Stimulated activated CD8-positive, alpha-beta memory T cell treated with anti-CD3 and anti-CD28 coated beads, Interleukin-7, amount 100 ng/mL, for 24 hours (primary cell): ENCODE data around the gene ILK.

ENCODE experiments used
- DNase-seq: peaks from one replicate; pipeline ENCODE4 v3.0.0-alpha.2; 2020; ENCODE audit warnings: low read depth

Gene ILK

DNA sequence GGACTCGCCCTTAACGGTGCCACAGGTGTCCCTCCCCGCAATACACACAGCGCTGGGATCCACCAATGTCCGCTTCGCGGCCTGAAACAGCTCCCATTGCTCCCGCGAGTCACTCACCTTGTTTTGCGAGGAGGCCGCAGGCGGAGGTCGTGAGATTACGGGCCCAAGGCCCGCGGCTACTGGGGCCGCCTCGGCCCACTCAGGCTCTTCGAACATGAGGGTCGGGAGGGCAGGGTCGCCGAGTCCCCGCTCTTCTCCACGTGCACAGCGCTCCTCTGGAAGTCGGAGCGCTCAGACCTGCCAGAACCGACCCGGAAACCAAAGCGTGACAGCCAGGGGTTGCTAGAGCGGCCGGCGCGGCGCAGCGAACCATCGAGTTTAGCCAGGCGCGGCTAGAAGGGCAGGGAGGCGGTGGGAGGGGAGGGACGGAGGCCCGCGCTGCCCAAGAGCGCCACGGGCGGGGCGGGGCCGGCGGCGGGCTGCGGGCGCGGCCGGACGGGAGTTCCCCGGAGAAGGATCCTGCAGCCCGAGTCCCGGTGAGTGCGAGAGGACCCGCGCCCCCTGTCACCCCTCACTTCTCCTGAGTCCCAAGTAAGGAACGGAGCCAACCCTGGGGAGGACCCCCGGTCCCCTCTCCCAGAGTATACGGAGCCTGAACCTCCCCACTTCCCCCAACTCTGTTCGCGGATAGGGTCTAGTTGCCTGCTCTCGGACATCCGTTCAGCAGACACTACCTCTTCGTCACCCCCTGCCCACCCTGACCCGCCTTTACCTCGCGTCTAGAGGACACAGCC, at the start of gene ILK, which contains the start of gene RRP8:
Gene ILK (plus strand): TSS at position 488 of the 794 bp plus-strand sequence. CDS start 498 bp downstream, outside the sequence.
Gene RRP8 (minus strand): TSS at position 330 of the 794 bp plus-strand sequence. CDS start 114 bp downstream, at position 216.
- DNase-seq = peak; percentile 67

GRCh38 chr11:6554828-6555706, 48.5 kb upstream of the ILK start:
- DNase-seq = no peak

GRCh38 chr11:6556139-6556949, 47.2 kb upstream of the ILK start:
- DNase-seq = no peak

DNA sequence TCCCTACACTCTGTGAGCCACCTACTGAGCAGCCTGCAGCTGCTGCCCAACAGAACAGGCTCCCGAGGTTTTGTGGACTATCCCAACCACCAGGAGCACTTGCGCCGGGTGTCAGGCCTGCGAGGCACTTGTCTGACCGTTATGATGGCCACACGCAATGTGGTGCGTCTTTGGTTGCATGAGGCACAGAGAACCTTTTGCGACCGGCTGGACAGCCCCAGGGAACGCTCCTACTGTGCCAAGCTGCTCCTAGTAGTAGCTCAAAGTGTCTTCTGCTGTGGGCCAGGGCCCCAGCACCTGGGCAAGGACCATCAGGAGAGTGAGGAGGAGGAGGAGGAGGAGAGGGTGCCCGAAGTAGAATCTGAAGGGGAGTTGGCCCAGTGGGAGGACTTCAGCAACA, 46.5 kb upstream of the ILK start:
- DNase-seq = no peak

DNA sequence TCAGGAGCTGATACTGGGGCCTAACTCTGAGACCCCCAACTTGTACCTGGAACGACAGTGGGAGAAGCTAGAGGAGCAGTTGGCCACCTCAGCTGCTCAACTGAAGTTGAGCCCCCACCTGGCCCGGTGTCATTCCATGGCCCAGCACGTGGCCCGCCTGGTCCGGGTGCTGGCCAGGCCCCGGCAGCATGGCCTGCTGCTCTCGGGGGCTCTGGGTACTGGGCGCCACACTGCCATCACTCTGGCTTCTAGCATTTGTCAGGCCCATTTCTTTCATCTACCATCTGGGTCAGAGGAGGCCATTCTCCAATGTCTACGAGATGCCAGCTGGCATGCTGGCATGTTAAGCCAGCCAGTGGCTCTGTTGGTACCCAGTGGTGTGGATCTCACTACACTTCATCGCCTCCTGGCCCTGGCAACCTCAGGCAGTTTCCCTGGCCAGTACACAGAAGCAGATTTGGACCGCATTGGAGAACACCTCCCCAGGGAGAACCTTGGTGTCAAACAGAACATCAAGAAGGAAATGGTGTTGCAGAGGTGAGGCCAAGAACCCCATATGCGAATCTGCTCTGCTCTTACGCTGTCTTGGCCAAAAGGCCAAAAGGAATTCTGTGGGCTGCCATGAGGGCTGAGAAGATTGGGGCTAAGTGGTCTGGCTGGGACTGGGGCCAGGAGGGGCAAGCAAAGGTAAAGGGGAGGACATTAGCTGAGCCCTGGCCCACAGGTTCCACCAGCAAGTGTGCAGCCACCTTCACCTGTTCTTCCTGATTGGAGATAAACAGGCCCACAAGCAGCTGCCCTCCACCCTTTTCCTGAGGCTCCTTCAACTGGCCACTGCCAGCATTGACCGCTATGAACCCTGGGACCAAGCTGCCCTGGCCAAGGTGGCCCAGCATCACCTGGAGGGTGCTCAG, 45.6 kb upstream of the ILK start:
- DNase-seq = no peak

DNA sequence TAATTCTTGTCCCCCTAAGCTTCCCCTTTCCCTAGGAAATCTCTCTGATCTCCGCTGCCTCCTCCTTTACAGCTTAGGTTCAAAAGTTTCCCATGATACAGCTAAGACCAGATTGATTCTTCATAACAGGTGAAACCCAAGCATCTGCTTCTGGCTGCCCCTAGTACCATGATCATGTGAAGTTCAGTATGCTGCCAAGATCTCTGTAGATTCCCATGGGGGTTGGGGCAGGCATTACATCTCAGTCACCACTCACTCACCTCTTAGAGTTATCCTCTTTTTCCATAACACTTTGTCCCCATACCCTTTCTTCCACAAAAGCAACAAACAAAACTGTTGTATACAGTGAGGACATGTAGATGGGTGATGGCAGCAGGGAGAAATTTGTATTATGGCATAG, 44.2 kb upstream of the ILK start:
- no peak for DNase-seq

GRCh38 chr11:6561288-6561687, 42.3 kb upstream of the ILK start:
- no peak for DNase-seq

GRCh38 chr11:6563121-6563619, 40.4 kb upstream of the ILK start:
- no peak for DNase-seq

GRCh38 chr11:6563667-6564066, 39.9 kb upstream of the ILK start:
- DNase-seq = no peak

DNA sequence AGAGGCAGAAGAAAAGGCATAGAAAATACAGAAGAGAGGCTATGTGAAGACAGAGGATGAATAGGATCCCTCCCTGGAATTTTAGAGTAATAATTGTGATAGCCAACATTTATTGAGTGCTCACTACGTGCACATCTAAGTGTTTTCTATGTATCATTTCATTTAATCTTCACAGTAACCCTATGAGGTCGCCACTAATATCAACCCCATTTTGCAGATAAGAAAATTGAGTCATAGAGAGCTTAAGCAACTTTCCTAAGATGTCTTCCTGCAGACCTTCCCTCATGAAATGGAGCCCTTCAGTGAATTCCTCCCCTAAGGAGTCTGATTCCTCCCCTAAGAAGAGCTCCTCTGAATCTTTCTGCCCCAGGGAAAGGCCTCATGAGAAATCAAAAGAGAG, 38.2 kb upstream of the ILK start:
- no peak for DNase-seq

DNA sequence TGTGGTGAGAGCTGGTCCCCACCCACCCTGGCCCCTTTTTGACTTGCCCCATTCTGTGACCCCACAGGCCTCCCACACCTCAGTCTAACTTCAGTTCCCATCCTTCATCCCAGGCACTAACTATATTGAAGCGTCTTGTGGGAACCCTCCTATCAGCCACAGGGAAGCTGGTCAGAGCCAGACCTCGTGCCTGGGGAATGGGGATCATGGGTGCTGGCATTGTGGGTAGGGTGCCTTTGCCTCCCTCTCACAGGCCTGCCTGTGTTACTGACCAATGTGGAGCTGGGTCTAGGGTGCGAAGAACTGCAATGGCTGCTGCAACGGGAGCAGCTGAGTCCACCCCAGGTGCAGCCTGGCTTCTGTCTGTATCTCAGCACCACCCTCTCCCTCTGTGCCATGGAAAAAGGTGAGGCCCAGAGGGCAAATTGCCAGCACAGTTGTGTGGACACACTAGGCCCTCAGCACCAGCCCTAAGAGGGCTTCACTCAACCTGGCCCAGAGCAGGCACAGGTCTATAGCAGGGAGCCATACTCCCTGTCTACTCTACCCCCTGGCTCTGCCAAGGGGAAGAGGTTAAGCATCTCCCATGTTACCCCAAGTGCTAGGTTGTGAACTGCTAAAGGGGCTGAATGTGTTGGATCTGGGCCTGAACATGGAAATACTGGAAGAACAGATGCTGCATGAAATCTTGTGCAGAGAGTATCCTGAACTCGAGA, 37.4 kb upstream of the ILK start:
- no peak for DNase-seq

DNA sequence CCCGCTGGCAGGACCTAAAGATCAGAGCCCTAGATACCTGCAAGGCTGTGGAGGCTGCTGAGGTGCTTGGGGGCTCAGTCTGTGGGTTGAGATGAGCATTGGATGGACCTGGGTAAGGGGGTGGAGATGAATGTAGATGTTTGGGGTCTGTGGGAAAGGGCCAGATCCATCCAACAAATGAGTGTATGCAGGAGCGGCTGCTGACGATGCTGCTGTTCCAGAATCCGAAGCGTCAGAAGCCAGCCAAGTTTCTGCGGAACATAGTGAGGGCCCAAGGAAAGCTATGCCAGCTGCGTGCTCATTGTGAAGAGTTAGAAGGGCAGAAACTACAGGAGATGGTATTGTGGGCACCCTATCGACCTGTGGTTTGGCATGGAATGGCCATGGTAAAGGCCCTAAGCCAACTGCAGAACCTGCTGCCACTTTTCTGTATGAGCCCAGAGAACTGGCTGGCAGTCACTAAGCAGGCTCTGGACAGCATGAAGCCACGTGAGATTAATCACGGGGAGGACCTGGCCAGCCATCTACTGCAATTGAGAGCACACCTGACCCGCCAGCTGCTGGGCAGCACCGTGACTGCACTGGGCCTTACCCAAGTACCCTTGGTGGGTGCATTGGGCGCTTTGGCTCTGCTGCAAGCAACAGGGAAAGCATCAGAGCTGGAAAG, 36.7 kb upstream of the ILK start:
- no peak for DNase-seq

DNA sequence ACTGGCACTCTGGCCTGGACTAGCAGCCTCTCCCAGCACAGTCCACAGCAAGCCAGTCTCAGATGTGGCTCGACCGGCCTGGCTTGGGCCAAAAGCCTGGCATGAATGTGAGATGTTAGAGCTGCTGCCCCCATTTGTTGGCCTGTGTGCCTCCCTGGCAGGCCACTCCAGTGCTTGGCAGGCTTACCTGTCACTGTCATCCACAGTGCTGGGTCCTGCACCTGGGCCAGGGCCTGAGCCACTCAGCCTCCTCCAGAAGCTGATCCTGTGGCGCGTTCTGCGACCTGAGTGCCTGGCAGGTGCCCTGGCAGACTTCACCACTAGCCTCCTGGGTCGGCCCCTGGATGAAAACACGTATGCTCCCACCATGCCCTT, 36.2 kb upstream of the ILK start:
- no peak for DNase-seq

- DNase-seq = no peak
Observed at GRCh38 chr11:6568191-6568918, 35.2 kb upstream of the ILK start.

DNA sequence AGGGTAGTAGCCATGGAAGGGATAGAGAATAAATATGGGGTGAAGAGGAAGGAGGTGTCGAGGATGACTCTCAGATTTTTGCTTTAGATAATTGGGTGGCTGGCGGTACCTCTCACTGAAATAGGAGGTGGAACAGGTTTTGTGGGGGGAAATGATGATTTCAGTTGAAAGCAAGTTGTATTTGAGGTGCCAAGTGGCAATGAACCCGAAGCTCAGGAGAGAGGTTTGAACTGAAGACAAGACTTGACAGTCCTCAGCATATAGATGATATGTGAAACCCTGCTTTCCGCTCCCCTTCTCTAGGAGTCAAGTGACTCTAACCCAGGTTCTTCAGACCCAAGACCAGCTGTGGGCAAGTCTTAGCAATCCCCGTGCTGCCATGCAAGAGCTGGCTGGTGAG, 33.9 kb upstream of the ILK start:
- no peak for DNase-seq

DNA sequence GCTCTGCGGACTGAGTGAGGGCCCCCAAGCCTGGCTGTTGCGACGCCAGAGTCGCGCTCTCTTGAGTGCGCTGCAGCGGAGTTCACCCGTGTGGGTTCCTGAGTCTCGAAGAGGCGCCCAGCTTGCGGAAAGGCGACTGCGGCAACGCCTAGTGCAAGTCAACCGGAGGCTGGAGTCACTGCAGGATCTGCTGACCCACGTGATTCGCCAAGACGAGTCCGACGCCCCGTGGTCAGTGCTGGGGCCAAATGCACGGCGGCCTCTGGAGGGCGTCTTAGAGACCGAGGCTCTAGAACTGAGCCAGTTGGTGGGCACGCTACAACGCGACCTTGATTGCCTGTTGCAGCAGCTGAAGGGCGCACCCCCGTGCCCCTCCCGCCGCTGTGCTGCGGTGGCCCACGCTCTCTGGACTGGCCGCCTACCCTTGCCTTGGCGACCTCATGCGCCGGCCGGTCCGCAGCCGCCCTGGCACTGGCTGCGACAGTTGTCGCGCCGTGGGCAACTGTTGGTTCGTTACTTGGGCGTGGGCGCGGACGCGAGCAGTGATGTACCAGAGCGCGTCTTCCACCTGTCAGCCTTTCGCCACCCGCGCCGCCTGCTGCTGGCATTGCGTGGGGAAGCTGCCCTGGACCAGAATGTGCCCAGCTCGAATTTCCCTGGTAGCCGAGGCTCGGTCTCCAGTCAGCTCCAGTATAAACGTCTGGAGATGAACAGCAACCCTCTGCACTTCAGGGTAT, 32.7 kb upstream of the ILK start:
- no peak for DNase-seq

- no peak for DNase-seq
Observed at GRCh38 chr11:6571434-6572008, 32.1 kb upstream of the ILK start.

DNA sequence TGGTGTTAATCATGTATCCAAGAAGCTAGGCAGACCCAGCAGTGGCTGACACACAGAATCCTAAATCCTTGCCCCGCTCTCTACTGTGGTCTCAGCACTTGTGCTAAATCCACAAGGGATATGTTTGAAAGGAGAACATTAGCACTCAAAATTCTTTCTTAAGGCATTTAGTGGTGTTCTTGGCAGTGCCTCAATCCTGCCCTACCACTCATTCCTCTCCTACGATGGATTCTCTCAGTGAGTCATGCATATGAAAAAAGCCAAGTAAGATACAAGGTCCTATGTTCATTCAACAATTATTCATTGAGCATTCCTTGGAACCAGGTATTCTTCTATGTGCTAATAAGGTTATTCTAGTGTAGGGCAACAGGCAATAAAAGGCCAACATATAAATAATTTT, 31.4 kb upstream of the ILK start:
- no peak for DNase-seq
